HuH-7.5 (cell line): Measurements from ENCODE around the gene MVB12B.

ENCODE experiments used
- DNase-seq: peaks from one replicate; pipeline ENCODE4 v3.0.0; 2011; ENCODE audit warnings: low spot score

Gene MVB12B

DNA sequence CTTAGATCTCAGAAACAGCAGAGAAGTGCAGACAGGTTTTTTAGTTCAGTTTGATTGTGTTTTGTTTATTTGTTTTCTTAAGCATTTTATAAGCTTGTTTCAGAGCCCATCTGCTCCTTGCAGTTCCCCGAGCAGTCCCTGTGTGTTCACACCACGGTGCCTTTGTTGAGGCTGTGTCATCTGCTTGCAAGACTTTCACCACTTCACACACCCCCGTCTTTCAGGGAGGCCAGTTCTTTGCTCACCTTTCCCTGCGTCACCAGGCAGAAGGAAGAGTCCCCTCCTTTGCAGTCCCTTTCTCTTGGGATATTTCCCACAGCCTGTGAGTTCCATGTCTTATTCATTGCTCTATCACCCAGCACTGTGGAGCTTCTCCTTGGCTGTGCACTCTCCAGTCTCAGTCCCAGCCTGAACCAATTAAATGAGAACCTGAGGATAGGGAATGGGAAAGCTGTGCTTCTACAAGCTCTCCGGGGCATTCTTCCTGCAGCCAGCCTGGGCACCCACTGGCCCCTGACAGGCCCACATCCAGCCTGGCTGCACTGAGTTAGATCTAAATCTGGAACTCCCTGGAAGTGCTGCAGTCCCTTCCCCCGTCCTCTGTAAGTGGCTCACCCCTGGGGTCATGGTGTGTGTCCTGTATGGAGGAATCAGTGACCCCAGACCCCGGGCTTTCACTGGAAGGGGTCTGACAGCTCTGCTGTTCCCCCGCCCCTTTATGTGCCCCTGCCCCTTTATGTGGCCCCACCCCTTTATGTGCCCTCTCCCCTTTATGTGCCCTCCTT, 5.5 kb downstream of the MVB12B start:
- no peak for DNase-seq

DNA sequence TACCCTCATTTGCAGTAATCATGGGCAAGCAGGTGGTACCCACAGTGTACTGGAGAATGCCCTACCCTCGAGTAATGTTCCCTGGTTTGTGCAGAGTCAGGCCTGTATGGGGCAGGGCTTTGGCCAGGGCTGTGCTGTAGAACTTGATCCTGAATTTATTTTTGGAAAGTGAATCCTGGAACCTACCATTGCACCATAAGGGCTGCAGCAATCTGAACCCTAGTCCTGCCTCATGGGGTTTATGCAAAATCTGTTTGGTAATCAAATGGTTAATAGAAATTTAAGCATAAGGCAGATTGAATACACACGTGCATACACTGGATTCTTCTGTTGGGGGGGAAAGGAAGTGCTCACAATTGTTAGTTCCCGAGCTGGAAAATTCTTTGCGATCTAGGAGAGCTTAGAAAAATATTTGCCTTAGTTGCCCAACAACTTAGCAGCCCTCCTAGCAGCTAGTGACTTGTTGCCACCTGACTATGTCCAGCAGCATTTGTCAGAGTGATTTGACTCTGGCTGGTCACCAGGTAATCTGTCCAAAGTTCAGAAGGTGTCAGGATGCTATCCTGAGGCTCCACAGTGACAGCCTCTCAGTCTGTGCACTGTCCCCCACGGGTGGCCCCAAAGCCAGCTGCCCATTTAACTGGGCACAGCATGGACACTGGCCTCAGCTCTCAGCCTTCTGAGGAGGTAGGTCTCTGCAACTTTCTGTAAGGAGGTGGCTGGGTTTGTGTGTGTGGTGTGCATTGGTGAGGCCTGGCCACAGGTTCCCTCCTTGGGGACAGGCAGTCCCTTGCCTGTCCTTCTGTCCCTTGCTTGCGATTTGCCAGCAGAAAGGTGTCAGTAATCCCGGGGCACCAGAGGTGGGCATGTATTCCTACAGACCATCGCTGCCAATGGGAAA, 8.3 kb downstream of the MVB12B start:
- peak; percentile 82 for DNase-seq

DNA sequence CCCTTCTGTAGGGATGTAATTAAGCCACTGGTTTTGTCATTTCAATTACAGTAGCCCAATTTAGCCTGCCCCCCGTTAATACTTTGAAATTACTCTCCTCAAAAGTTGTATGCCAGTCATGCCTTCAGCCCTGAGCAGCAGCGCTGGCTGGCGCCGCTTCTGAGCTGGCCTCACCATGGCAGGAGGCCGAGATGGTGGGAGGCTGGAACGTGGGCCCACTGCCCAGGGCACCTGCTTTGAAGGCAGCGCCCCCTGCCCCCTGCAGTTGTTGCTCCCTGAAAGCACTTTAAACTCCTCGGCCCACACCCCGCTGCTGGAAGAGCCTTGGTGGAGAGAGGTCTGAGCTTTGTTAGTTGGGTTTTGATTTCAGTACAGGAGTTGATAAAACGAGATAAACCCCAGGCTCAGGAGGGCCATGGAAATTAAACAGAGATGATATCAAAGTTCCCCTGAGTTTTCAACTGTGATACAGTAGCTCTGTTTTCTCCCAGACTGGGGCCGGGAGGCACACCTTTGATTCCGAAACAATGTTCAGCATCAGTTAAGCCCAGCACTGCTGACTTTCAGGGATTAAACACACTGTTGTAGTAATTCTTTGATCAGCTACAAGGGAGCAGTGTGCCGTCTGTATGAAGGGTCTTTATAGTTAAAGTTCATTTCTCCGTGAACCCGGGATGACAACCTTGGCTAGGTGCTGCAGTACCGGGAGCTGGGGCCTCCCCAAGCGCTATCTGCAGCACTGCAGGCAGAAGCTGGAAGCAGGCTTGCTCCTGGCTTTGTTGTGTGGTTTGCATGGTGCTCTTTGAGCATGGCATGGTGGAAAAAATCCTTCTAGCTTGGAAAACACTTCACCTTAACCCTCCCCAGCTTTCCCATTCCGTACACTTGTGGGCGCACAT, 9.5 kb downstream of the MVB12B start:
- DNase-seq, result no peak

DNA sequence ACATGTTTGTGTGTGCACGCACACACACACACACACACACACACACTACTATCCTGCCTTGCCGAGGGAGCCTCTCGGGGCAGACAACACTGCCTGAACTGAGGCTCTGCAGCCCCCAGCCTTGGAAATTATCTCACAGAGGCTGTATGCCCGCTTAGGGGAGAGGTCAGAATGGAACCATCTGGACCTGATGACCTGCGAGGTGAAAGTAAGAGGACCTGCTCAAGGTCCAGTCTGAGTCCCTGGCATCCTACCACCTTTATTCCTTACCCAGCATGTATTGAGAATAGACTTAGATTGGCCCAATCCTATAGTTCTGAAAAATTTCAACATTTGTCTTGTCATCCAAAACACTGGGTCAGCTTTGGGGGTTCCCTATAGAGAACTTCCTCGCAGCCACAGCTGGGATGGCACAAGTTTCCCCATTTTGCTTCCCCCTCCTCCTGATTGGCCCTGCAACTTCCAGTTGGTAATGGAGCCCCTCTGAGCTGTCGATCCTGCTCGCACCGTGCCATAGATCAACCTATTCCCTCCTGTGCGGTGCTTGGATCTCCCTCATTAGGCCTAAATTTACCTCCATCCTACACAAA, 10.2 kb downstream of the MVB12B start:
- no peak for DNase-seq

DNA sequence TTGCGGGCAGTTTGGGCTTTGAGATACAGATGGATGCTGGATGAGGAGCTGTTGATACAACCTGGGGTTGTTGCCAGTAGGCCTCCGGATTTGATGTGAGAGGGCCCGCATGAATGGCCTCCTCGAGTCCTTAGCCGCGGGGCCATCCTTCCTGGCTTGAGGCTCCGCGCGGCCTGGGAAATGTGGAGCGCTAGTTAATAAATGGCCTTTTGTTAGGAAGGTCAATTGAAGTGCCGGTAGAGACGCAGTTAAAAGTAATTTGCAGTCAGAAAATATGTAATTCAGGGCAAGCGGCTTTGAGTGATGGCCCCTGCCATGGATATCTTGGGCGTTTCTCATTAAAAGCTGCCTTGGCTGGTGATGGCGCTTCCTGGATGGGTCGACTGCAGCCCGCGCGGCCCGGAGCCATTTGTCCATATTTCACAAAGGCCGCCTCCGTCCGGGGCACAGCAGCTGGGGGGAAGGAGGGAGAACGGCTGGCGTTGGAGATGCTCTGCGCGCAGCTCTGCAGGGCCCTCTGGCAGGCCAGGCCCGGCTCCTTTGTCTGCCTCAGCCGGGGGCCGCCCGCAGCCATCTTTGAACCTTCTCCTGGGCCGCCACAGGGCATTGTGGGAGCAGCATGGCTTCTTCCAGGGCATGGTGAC, 11.2 kb downstream of the MVB12B start:
- no peak for DNase-seq

DNA sequence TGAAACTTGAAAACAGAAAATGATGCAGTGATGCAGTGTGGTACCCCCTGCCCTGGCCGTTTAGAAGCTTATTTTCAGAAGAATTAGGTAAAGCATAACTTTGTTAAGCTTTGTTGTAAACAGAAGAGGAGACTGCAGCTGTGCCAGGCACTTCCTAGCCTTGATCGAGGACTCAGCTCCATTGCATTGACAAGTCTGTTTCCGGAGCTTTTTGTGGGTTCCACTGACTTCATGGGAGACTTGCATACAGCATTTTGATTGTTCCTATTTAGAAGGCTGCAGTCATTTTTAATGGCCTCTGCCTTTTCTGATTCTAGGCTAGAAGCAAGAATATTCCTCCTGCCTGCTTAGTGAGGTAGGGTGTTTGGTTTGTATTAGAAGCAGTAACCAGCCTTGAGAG, 12.3 kb downstream of the MVB12B start:
- DNase-seq, result no peak

DNA sequence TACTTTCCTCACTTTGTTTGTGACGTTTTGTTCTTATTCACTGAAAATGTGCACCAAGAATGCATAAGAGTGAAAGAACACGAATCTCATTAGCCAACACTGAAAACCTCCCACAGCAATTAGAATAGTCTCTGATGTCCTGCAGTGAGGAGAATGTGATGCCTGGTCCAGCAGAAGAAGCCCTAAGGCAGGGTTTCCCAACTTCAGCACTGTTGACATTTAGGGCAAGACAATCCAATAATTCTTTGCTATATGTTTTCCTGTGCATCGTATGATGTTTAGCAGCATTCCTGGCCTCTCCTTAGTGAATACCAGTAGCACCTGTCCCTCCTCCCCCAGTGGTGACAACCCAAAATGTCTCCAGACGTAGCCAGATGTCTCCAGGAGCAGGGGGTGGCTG, 14.8 kb downstream of the MVB12B start:
- no peak for DNase-seq

DNA sequence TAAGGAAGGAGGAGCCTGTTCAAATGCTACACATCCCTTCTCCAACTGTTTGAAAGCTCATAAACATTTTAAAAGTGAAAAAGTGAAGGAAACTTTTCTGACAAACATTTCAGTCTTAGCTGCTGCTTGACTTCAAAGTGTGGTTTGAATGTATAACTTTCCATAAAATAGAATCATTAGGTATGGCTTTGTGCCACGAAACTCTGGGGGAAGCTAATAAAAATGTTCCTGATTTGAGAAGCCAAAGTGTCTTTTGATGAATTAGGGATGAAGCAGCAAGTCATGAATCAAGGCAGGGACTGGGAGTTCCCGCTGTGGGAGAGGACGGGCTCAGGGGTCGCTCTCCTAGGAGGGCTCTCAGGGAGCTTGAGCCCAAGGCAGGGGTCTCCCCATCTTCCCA, 15.3 kb downstream of the MVB12B start:
- no peak for DNase-seq

DNA sequence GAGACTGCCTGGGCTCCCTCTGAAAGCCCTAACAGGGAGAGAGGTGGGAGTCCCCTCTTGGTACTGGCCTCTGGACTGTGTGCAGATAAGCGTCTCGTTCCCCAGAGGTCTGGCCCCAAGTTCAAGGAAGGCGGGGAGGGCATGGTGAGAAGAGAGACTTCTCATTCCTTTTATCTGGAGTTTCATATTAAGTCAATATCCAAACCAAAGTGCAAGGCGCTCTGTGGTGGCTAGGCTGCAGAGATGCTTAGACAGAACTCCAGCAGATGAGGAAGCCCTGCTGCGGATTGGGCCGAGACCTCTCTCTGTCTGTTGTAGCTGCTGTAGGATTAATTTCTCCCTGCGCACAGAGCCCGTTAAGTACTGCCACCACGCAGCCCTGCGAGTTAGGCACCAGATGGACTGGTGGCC, 16.0 kb downstream of the MVB12B start:
- no peak for DNase-seq

DNA sequence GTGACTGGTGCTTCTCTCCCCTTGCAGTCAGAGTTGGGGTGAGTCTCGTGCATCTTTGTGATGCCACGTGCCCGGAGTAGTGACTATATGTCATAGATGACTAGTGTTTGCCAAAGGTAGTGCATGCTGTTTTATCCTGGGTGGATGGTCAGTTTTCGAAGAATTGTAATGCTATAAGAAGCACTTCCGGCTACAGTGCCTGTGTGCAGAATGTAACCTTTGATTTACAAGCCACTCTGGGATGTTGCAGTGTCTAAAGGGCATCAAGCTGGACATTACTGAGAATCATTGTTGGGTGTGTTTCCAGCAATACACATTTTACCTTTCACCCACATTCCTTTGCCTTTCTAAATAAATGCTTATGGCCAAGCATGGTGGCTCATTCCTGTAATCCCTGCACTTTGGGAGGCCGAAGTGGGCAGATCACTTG, 16.7 kb downstream of the MVB12B start:
- peak; percentile 74 for DNase-seq

DNA sequence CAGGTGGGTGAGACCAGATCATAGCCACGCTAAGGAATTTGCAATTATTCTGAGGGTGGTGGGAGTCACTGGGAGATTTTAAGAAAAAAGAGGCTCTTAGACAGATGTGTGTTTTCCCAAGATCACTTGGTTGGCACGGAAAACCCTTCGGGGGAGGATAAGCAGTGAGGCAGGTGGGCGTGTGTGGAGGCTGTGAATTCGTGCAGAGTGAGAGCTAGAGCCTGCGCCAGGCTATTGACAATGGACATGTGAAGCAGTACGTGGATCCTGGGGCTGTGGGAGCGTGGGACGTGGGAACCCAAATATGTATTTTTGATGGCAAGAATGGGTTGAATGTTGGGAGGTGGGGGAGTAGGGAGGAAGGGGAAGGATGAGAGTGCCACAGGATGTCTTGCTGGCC, 19.4 kb downstream of the MVB12B start:
- DNase-seq, result no peak

DNA sequence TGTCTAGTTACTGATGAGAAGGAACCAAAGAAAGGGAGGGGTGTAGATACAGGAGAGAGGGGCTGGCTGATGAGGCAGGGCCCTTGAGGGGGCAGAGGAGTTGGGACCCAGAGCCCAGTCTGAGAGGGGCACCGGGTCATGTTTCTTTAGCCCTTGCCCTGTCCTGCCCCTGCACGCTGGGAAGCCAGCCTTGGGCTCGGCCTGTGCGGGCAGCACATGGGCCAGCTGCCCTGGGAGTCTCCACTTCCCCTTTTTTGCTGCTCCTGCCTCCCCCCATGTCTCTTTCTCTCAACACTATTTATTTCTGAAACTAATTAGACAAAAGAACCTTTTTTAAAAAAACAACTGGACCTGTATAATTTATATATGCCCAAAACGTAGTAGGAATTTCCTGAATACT, 20.5 kb downstream of the MVB12B start:
- DNase-seq, result no peak

DNA sequence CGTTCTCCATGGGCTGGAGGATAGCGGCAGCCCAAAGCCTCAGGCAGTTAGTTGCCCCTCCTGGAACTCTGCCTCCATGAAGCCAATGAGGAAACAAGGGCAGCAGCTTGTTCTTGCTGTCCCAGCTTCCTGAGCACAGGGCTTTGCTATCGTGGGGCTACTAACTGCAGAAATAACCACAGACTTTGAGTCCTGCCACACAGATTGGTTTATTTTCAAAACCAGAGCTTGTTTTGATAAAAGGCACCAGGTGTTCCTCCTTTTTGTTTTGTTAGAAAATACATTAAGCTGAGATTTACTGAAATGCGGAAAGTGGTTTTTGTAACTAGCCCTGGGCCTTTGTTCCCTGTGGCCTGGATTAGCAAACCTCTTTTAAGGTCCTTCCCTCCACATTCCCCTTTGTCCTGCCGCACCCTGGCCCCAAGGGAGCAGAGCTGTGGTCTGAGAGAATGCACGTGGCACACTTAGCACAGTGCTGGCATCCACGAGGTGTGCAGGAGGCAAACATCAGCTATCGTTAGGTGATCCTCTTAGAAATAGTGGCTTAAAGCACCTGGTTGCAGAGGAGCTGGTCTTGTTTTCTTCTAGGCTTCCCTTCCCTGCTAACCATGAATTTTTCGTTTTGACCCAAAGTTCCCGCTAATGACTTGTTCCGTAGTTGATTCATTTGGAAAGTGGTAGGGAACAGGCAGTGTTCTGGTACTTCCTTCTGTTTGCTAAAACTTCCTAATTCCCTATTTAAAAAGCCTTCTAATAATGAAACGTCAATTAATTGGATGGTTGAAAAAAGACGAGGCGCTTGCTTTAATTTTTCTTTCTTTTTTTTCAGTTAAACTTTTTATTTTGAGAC, 21.5 kb downstream of the MVB12B start:
- DNase-seq, result no peak

DNA sequence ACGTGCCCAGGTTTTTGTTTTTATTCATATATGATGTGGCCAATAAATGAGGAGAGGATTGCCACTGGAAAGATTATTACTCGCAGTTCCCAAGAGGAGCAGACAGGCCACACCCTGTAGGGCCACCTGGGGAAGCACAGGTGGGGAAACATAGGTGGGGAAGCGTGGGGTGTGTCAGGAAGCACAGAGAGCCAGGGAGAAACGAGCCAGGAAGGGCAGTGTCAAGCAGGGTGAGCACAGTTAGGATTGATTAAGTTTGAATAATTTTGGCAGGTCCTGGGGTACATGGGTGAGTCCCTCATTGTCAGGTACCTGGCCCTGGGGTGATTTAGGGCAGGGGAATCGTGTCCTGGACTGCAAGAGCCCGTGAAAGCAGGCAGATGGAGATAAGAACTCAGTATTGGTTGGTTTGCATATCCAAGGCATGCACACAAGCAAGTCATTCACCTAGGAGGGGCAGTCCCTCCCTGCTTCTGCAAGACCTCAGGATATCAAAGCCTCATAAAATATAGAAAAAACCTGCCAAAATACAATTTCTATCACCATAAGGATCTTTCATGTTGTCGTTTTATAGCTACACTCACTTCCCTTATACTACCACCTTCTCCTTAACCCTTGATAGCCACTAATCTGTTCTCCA, 22.4 kb downstream of the MVB12B start:
- no peak for DNase-seq

DNA sequence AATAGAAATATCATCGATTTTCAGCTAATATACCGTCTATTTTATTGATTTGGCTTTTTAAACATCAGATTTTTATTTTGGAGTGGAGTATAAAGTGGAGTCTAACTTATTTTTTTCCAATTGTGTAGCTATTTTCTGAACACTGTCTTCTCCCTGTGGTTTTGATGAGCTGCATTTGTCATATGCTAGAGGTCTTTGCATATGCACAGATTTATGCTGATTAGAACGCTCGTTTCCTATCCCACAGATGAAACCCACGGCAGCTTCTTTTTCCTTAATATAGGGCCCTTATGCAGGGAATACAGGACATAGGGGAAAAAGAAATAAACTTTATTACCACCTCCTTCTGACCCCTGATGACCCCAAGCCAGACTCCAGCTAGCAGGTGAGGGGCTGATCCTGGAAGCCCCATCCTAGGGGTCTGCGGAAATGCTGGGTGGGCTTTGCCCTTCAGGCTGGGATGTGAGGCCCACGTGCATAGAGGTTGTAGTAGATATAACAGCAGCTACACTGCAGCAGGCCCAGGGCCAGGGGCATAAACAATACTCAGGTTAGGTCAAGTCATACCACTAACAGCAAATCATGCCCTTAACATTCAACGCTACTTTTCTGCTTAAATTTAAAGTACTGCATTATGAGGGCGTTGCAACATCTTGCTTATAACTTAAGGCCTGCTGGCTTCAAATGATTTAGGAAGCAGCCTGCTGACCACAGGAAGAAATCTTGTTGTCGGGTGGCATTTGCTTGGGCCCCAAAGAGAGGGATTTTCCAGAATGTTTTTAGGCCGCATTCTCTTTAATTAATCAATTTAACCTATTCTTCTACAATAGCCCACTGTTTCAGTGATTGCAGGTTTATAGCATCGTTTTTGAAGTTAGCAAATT, 28.5 kb downstream of the MVB12B start:
- DNase-seq, result no peak

DNA sequence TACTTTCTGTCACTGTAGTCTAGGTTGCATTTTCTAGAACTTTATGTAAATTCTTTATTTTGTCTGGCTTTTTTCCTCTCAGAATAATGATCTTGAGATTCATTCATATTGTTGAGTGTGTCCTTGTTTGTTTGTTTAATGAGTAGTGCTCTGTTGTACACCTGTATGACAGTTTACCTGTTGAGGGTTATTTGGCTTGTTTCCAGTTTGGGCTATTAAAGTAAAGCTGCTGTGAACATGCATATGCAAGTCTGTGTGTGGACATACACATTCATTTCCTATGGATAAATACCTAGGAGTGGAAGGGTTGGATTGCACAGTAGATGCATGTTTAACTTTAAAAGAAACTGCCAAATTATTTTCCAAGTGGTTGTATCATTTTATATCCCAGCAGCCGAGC, 30.4 kb downstream of the MVB12B start:
- DNase-seq, result no peak

DNA sequence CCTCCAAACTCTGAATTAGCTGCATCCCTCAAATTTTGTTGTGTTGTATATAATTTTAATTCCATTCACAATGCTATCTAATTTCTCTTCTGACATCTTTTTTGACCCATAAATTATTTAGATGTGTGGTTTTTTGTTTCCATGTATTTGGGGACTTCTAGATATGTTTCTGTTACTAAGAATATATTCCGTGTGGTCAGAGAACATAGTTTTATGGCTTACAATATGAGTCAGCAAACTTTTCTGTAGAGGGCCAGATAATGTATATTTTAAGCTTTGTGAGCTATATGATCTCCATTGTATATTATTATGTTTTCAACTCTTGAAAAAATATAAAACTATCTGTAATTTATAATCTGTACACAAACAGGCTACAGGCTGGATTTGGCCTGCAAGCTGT, 33.4 kb downstream of the MVB12B start:
- DNase-seq, result no peak

DNA sequence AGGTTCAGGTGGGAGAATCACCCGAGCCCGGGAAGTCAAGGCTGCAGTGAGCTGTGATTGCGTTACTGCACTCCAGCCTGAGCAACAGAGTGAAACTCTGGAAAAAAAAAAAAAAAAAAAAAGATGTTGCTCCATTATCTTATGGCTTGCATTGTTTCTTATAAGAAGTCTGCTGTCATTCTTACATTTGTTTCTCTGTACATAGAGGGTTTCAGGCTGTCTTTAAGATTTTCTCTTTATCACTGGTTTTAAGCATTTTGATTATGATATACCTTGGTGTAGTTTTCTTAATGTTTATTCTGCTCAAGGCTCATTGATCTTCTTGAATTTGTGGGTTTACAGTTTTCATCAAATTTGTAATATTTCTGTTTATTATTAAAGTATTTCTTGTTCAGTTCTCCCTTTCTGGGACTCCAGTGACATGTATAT, 35.2 kb downstream of the MVB12B start:
- no peak for DNase-seq

DNA sequence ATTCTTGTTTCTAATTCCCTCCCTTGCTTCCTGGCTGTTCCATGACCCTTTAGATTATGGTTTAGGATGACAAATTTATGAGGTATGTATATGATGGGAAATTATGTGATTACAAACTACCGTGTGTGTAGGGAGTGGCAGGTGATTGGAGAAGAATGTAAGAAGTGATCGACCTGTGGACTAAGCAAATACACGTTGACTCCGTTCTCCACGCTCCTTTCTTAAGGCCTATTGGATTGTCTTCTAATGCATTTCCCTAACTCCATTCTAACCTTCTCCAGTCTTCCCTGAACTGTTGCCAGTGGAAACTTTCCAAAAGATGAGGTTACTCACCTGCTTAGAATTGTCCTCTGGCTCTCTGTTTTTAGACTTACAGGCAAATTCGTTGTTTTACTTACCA, 36.6 kb downstream of the MVB12B start:
- no peak for DNase-seq
